Erythroblast (primary cell): ENCODE data around the gene HDX.

ENCODE experiments used
- GATA1 ChIP-seq: IDR thresholded peaks from 2 replicates; pipeline ENCODE4 v1.6.1; 2011; ENCODE audit warnings: low read depth, mild to moderate bottlenecking, control low read depth, low read length, moderate library complexity
- POLR2A ChIP-seq: IDR thresholded peaks from 2 replicates; pipeline ENCODE4 v1.6.1; 2011; ENCODE audit warnings: mild to moderate bottlenecking, low read length

DNA sequence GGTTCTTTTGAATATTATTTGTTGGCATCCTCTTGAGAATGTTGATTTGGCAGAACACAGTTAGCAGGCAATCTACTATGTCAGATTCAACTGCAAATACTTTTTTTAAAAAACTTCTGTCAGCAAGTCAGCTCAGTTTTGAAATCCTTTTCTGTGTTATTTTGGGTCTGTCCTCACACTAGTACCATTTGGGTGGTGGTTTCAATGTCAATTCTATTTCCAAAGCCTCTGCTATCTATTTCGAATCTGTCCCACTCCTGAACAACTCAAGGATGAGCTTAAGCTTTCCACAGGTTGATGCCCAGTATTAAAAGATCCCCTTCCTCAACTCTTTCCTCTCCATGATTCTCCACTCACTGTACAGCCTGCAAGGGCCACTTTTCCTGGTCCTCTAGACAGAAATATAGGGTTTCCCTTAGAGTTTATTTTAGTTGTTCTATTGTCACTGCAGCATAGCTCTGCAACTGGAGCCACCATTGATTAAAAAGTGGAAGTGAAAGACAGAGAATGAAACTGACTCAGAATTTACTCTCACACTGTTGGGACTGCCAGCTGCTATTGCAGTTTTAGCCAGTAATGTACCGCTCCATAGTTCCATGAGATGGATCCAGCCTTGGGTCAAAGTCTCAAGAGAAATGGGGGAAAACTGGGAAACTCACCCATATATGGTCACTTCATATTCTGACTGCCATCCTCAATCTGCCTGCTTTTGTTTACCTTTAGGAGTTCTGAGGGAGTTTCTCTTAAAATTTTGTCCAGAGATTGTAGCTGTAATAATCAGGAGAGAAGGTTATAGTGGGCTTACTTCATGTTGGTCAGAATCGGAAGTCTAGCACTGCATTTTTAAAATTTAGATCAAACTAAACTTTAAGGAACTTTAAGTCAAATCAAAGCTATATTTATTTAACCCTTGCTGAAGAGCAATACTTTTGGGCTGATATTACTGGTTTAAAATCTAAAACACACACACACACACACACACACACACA is 14.6 kb downstream of the HDX start:
- TF ChIP-seq GATA1, result no peak
- no peak for TF ChIP-seq POLR2A
